Purkinje cell (primary cell): Measurements from ENCODE around the gene NAGLU. TPM values are rescaled to one million over a fixed set of nuclear protein-coding genes. Genes with fewer than 3 reads are reported as not detected.

Experiments
- polyA plus RNA-seq: library from polyadenylated mRNA; unstranded; fragments of >200 nt; fragmentation: Nextera tagmentation; gene quantifications from 2 replicates; pipeline ENCODE4 v1.2.1, GENCODE V29; 2014

NAGLU gene
- polyA plus RNA-seq = 0.69 TPM in 1 of 2 replicates, not detected in the other

GRCh38 chr17:42536048-42536371 is at the start of gene NAGLU:
Gene NAGLU (plus strand): TSS chr17:42536241. CDS start chr17:42536273, 32 bp downstream.

DNA sequence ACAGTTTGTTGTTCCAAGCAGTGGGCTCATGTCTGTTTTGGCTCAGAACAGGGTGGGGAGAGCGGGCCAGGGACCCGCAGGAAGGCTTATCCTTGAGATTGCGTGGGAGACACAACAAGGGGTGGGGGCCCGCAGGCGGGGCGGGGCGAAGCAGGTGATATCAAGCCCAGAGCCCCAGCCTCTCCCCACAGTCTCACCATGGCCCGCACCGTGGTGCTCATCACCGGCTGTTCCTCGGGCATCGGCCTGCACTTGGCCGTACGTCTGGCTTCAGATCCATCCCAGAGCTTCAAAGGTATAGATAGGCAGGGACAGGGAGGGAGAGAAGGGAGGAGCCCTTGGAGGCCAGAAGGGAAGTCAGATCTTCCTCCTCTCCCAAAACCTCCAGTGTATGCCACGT is 16.7 kb downstream of the NAGLU start, which contains the start of gene HSD17B1:
Gene HSD17B1 (plus strand): TSS at position 188 of the 400 bp plus-strand sequence. CDS start 11 bp downstream, at position 199.

GRCh38 chr17:42561897-42562387 is 25.9 kb downstream of the NAGLU start, which contains the start of gene COASY:
Gene COASY (plus strand): TSS chr17:42562148. CDS start chr17:42562623, 475 bp downstream.

DNA sequence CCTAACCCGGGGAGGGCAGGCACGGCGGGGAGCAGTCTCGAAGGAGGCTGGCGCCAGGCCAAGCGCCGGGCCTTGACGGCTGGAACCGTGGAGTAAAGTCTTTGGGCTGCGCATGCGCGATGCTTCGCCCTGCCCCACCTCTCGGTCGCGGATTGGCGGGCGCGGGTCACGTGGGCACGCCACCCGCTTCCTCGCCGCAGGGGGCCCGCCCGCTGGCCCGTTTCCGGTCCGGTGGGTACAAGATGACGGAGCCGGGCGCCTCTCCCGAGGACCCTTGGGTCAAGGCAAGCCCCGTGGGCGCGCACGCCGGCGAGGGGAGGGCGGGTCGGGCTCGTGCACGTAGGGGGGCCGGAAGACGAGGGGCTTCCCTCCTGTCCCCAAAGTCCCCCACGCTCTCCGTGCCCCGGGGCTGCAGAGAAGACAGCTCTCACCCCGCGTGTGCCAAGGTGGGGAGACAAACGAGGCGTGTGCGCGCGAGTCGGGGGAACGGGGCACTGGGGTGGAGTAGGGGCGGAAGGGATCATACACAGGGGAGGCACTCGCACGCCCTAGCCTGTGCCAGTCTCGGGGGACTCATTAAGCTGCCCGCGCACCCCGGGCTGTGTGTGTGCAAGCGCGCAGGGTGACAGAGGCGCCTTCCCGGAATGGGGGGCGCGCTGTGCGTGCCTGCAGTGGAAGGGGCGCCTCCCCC is 31.0 kb downstream of the NAGLU start, which contains the start of gene MLX:
Gene MLX (plus strand): TSS at position 218 of the 691 bp plus-strand sequence. CDS start 25 bp downstream, at position 243.

GRCh38 chr17:42577532-42578281 is 41.7 kb downstream of the NAGLU start, which contains the start of gene PSMC3IP:
Gene PSMC3IP (minus strand): TSS chr17:42577729. CDS start chr17:42577686, 43 bp downstream.

Other genes with a start within 250 kb of the NAGLU start
- not detected in 2 replicates for gene STAT5A, start 247.7 kb upstream of the NAGLU start, polyA plus RNA-seq
- gene STAT3, start 147.8 kb upstream of the NAGLU start, polyA plus RNA-seq = 9.3 and 9.4 TPM in 2 replicates
- gene CAVIN1, start 113.0 kb upstream of the NAGLU start, polyA plus RNA-seq = 0.17 and 0.29 TPM in 2 replicates
- 279 and 330 TPM in 2 replicates for gene ATP6V0A1, start 77.4 kb upstream of the NAGLU start, polyA plus RNA-seq
- 0.32 and 0.83 TPM in 2 replicates for gene HSD17B1, start 16.7 kb downstream of the NAGLU start, polyA plus RNA-seq
- gene COASY, start 25.9 kb downstream of the NAGLU start, polyA plus RNA-seq = 11.2 and 11.7 TPM in 2 replicates
- gene MLX, start 30.9 kb downstream of the NAGLU start, polyA plus RNA-seq = 28.0 and 29.9 TPM in 2 replicates
- gene PSMC3IP, start 41.5 kb downstream of the NAGLU start, polyA plus RNA-seq = 6.4 TPM in 1 of 2 replicates, not detected in the other
- gene RETREG3, start 73.1 kb downstream of the NAGLU start, polyA plus RNA-seq = 3.6 and 4.2 TPM in 2 replicates
- 24.6 and 29.5 TPM in 2 replicates for gene TUBG1, start 73.4 kb downstream of the NAGLU start, polyA plus RNA-seq
- 15.4 and 23.9 TPM in 2 replicates for gene TUBG2, start 123.0 kb downstream of the NAGLU start, polyA plus RNA-seq
- gene PLEKHH3, start 140.8 kb downstream of the NAGLU start, polyA plus RNA-seq = 0.40 TPM in 1 of 2 replicates, not detected in the other
- 0.48 TPM in 1 of 2 replicates, not detected in the other for gene CCR10, start 145.6 kb downstream of the NAGLU start, polyA plus RNA-seq
- gene CNTNAP1, start 146.3 kb downstream of the NAGLU start, polyA plus RNA-seq = 6.8 and 11.4 TPM in 2 replicates
- gene EZH1, start 208.8 kb downstream of the NAGLU start, polyA plus RNA-seq = 49.6 and 72.0 TPM in 2 replicates
- gene RAMP2, start 225.0 kb downstream of the NAGLU start, polyA plus RNA-seq = 0.64 TPM in 1 of 2 replicates, not detected in the other
- 55.2 and 81.1 TPM in 2 replicates for gene VPS25, start 237.2 kb downstream of the NAGLU start, polyA plus RNA-seq
- gene WNK4, start 244.4 kb downstream of the NAGLU start, polyA plus RNA-seq = 0.20 TPM in 2 replicates